HFFc6 (cell line): ENCODE data around the gene LNP1. TPM values are rescaled to one million over a fixed set of nuclear protein-coding genes. Genes with fewer than 3 reads are reported as not detected.

Experiments used
- DNase-seq: peaks from one replicate; pipeline ENCODE4 v3.0.0-alpha.2; 2018
- H3K27ac Mint-ChIP-seq: 2 replicates; pipeline ENCODE4 v1.8.0; 2020; ENCODE audit warnings: mild to moderate bottlenecking, mixed read lengths
- H3K27me3 Mint-ChIP-seq: 2 replicates; pipeline ENCODE4 v1.8.0; 2021; ENCODE audit warnings: mild to moderate bottlenecking, moderate library complexity, mixed read lengths; ENCODE audit not compliant: insufficient read depth
- H3K36me3 Mint-ChIP-seq: 2 replicates; pipeline ENCODE4 v1.8.0; 2021; ENCODE audit warnings: low read depth, mixed read lengths
- H3K4me1 Mint-ChIP-seq: 2 replicates; pipeline ENCODE4 v1.8.0; 2020; ENCODE audit warnings: low read depth, mixed read lengths
- H3K4me3 Mint-ChIP-seq: 2 replicates; pipeline ENCODE4 v1.8.0; 2020; ENCODE audit warnings: mild to moderate bottlenecking, moderate library complexity, mixed read lengths
- H3K9me3 Mint-ChIP-seq: 2 replicates; pipeline ENCODE4 v1.8.0; 2020; ENCODE audit warnings: mild to moderate bottlenecking, mixed read lengths
- total RNA-seq, 6 experiments: library from RNA; stranded (reverse); fragmentation: NEBNext Ultra II Directional; extraction: Animal tissue kit (Norgen Biotek cat#: 25700); gene quantifications; 2 replicates in 1 of 6; 3 replicates in 5 of 6; pipeline ENCODE4 v1.2.3, GENCODE V29; 2021
- TF ChIP-seq, protein P1 (sequence below): fragments of 200-600 bp; sonication (generic); IDR thresholded peaks from 2 replicates; pipeline ENCODE4 v1.5.0; 2021; ENCODE audit warnings: antibody characterized with exemption, mild to moderate bottlenecking

The LNP1 gene
- total RNA-seq, 6 experiments from 2014 or later: 1.1 to 2.7 (median 1.6) TPM

DNA sequence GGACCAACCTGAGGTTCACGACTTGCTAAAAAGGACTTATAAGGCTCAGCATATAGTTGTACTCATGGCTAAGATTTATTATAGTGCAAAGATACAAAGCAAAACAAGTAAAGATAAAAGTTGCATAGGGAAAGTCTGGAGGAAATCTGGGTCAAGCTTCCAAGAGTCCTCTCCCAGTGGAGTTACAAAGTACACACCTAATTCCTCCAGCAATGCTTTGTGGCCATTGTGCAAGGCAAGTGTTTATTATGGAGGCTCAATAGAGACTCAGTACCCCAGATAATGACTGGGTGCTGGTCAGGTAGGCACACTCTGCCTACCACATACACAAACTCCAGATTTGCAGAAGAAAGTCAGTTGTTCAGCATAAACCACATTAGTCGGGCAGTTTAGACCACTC lies 22.9 kb downstream of the LNP1 start:
- H3K4me1 Mint-ChIP-seq: peaks cover 10% of the 10 kb centered on the region; the same call in 1 of the 2 replicates
- no peak overlapping the region for H3K27ac Mint-ChIP-seq
- no peaks in the 10 kb centered on the region for H3K36me3 Mint-ChIP-seq

DNA sequence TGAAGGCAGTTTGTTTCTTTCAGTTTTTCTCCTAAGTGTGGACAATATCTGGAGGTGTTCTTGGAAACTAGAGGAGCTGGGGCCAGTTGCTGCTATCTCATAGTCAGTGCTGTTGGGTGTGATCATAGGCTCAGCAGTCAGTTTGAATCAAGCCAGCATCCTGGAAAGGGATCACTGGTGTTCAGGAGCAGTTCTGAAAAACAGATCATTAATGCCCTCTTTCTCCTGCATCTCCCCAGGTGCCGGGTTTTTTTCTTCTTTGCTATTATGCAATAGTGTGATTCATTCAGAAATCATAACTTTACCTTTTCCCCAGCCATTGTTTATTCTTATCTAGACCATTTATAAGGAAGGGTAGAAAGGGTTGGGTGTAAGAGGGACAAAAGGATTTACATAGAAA lies 24.0 kb downstream of the LNP1 start:
- Mint-ChIP-seq H3K36me3 (no peaks in the 10 kb centered on the region), H3K4me3 (no peak overlapping the region), H3K4me1 (peaks cover 10% of the 10 kb centered on the region; the same call in 1 of the 2 replicates), H3K27ac (no peak overlapping the region), H3K9me3 (no peaks in the 10 kb centered on the region), H3K27me3 (peaks cover 5% of the 10 kb centered on the region; the same call in 1 of the 2 replicates)
- TF ChIP-seq, protein P1, sequence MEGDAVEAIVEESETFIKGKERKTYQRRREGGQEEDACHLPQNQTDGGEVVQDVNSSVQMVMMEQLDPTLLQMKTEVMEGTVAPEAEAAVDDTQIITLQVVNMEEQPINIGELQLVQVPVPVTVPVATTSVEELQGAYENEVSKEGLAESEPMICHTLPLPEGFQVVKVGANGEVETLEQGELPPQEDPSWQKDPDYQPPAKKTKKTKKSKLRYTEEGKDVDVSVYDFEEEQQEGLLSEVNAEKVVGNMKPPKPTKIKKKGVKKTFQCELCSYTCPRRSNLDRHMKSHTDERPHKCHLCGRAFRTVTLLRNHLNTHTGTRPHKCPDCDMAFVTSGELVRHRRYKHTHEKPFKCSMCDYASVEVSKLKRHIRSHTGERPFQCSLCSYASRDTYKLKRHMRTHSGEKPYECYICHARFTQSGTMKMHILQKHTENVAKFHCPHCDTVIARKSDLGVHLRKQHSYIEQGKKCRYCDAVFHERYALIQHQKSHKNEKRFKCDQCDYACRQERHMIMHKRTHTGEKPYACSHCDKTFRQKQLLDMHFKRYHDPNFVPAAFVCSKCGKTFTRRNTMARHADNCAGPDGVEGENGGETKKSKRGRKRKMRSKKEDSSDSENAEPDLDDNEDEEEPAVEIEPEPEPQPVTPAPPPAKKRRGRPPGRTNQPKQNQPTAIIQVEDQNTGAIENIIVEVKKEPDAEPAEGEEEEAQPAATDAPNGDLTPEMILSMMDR: no peak
- DNase-seq: no peak

More for the DNA sequence above, 22.9 kb downstream of the LNP1 start:
- TF ChIP-seq, protein P1: no peak
- H3K4me3 Mint-ChIP-seq: no peak overlapping the region
- peaks cover 2% of the 10 kb centered on the region; the same call in 1 of the 2 replicates for H3K27me3 Mint-ChIP-seq
- no peaks in the 10 kb centered on the region for H3K9me3 Mint-ChIP-seq
- DNase-seq: no peak

DNA sequence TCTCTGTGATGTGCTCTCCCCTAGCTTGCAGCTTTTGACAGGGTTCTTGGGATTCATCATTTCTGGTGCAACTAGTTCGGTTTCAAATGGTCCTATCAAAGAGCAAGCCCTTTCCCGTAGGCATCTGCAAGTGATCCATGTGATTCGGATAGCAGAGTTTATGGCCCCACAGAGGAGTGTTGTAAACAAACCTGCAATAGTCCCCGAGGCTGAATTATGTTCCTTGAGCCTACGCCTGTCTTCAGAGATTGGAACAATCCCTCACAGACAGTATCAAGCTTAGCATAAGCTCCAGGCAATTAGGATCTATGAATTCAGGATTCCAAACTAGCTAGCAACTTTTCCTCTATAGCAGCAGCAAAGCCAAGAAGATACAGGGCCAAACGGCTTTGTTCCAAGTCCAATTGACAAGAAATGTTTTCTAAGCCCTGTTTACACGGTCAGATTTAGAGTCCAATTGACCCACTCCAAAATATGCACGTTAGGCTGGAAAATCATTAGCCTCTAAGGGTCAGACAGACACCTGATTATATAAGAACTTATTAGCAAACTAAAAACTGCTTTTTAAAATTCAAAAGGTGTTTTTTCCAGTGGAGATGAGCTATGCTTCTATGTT lies 24.8 kb downstream of the LNP1 start:
- H3K9me3 Mint-ChIP-seq: no peaks in the 10 kb centered on the region
- no peak overlapping the region for H3K4me3 Mint-ChIP-seq
- DNase-seq: no peak
- no peaks in the 10 kb centered on the region for H3K36me3 Mint-ChIP-seq
- peaks cover 10% of the 10 kb centered on the region; the same call in 1 of the 2 replicates for H3K4me1 Mint-ChIP-seq
- TF ChIP-seq, protein P1: no peak
- no peak overlapping the region for H3K27ac Mint-ChIP-seq
- peaks cover 5% of the 10 kb centered on the region; the same call in 1 of the 2 replicates for H3K27me3 Mint-ChIP-seq

DNA sequence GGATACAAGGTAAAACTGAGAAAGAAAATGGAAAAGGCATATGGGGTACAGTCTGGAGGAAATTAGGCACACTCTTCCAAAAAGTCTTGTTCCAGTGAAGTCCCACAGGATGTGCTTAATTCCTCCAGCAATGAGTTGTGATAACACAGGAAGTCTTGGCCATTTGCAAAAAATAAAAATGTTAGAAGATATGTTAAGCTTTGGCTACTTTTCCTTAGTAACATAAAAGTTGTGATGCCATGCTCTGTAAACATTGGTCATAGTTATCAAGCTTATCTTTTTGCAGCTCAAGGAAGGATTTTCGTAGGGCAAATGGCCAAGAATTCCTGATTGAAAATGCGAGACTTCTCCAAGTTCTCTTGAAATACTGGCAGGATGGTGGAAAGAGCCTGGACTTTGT lies 26.4 kb downstream of the LNP1 start:
- Mint-ChIP-seq H3K4me3 (no peak overlapping the region), H3K36me3 (no peaks in the 10 kb centered on the region; the same call in 1 of the 2 replicates), H3K4me1 (peaks cover 10% of the 10 kb centered on the region; the same call in 1 of the 2 replicates), H3K9me3 (no peaks in the 10 kb centered on the region), H3K27me3 (peaks cover 5% of the 10 kb centered on the region; the same call in 1 of the 2 replicates), H3K27ac (no peak overlapping the region)
- TF ChIP-seq, protein P1: no peak
- no peak for DNase-seq

DNA sequence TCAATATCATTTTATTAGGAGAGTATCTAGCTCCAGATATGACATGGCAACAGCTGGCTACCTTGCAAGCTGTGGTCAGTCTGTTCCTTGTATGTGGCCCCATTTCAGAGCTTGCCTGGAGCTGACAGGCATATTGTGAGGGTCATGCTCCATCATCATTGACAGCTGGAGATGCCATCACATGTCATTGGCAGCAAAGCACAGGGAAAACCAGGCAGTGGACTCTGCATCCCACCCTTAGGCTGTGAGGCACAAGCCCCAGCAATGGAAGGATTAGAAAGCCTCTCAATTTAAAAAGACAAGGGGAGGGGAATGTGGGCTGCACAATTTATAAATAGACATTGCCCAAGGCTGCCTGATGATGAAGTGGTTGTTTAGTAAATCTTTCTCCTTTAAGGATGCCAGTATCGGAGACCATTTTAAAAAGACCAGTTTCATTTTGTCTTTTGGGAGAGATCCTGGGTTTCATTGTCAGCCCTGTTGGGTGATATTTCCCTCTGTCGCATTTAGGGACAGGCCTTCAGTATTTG lies 27.9 kb downstream of the LNP1 start:
- DNase-seq: no peak
- H3K27me3 Mint-ChIP-seq: peaks cover 5% of the 10 kb centered on the region; the same call in 1 of the 2 replicates
- peaks cover 7% of the 10 kb centered on the region for H3K9me3 Mint-ChIP-seq
- H3K36me3 Mint-ChIP-seq: peaks cover 7% of the 10 kb centered on the region; the same call in 1 of the 2 replicates
- H3K4me3 Mint-ChIP-seq: no peak overlapping the region
- peaks cover 10% of the 10 kb centered on the region; the same call in 1 of the 2 replicates for H3K4me1 Mint-ChIP-seq
- TF ChIP-seq, protein P1: no peak
- H3K27ac Mint-ChIP-seq: no peak overlapping the region; the same call in 1 of the 2 replicates
